Fibroblast of peridontal ligament (primary cell): ENCODE measurements around the gene PCSK6.

Experiments
- DNase-seq: peaks from one replicate; pipeline ENCODE4 v3.0.0-alpha.2; 2010; ENCODE audit errors: extremely low read depth

The PCSK6 gene

GRCh38 chr15:101447168-101447533 lies 42.4 kb downstream of the PCSK6 start:
- DNase-seq, result no peak

GRCh38 chr15:101446518-101447167 lies 42.9 kb downstream of the PCSK6 start:
- no peak for DNase-seq

GRCh38 chr15:101445562-101446517 lies 43.7 kb downstream of the PCSK6 start:
- no peak for DNase-seq

- no peak for DNase-seq
These were observed 44.5 kb downstream of the PCSK6 start for GRCh38 chr15:101444807-101445508.

- no peak for DNase-seq
These were observed 45.5 kb downstream of the PCSK6 start for GRCh38 chr15:101444015-101444414.

- DNase-seq, result no peak
These were observed 47.2 kb downstream of the PCSK6 start for GRCh38 chr15:101442272-101442671.

- DNase-seq, result no peak
These were observed 47.8 kb downstream of the PCSK6 start for GRCh38 chr15:101441696-101442095.

- no peak for DNase-seq
These were observed 48.5 kb downstream of the PCSK6 start for GRCh38 chr15:101440846-101441590.

- DNase-seq, result peak; percentile 80
These were observed 49.6 kb downstream of the PCSK6 start for GRCh38 chr15:101439920-101440319.

GRCh38 chr15:101439285-101439919 lies 50.1 kb downstream of the PCSK6 start:
- DNase-seq, result no peak

- DNase-seq, result no peak
These were observed 50.8 kb downstream of the PCSK6 start for GRCh38 chr15:101438482-101439284.

GRCh38 chr15:101437618-101438481 lies 51.7 kb downstream of the PCSK6 start:
- no peak for DNase-seq

- no peak for DNase-seq
These were observed 52.3 kb downstream of the PCSK6 start for GRCh38 chr15:101437209-101437608.

GRCh38 chr15:101436526-101436925 lies 53.0 kb downstream of the PCSK6 start:
- no peak for DNase-seq

GRCh38 chr15:101435761-101436160 lies 53.7 kb downstream of the PCSK6 start:
- no peak for DNase-seq

- no peak for DNase-seq
These were observed 55.2 kb downstream of the PCSK6 start for GRCh38 chr15:101434032-101434920.

GRCh38 chr15:101433396-101433795 lies 56.1 kb downstream of the PCSK6 start:
- DNase-seq, result no peak

GRCh38 chr15:101432982-101433381 lies 56.5 kb downstream of the PCSK6 start:
- no peak for DNase-seq
